ENCODE results near the gene SCGN.

Gene SCGN

GRCh38 chr6:25652007-25652515 lies at the start of gene SCGN:
SCGN (plus strand) TSS chr6:25652215; CDS start chr6:25652404, 189 bp downstream.
- DNase-seq: peak; percentile 68

DNA sequence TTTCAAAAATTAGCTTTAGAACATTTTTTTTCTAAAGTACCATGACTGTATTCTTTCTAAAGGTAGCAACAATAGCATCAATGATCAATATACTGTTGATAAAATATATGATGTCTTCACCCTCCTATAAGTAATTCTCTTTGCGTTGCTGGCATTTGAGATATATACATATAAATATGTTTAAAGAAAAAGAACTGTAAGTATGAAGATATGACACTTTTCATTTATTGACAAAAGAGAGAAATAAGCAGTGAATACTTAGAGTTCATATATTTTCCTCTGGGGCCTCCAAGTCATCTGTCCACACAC lies 49.4 kb upstream of the SCGN start:
- no peak for DNase-seq

- no peak for DNase-seq
Measured at GRCh38 chr6:25603251-25603650, 48.8 kb upstream of the SCGN start.

DNA sequence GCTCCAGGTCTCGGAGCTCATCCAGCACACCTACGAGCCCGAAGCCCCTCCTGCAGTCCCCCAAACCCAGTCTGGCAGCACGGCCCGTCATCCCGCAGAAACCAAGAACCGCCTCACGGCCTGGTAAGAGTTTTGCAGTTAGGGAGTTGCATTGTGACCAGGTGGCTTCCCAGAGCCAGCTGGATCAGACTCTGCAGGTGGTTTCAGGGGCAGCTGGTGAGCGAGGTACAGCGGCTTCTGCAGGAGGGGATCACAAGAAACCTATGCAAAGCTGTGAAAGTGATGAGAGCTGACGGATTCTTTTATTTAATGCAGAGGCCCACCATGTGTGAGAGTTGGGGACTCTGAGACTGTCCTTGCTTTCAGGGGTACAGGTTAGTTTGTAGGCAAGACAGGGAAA lies 45.9 kb upstream of the SCGN start:
- no peak for DNase-seq

DNA sequence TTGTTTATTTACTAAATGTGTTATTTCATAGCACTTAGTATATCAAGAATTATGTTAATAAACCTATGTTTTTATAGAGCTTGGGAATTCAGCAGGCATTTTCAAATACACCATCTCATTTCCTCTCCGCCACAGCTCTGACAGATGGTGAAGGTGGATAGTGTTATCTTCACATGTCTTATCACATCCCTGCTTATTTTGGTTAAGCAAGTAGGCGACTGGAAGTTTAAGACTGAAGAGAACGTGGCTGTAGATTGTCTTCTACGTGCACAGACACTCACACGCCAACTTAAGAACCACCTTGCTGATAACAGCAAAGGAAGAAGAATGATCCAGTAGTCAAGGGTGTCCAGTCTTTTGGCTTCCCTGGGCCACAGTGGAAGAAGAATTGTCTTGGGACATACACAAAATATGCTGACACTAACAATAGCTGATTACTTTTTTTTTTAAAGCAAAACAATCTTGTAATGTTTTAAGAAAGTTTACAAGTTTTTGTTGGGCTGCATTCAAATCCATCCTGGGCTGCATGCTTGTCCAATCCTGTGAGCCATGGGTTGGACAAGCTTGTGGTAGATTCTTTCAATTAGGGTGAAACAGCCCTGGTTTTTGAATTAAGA lies 43.3 kb upstream of the SCGN start:
- no peak for DNase-seq

- DNase-seq: no peak
Measured at GRCh38 chr6:25612666-25613065, 39.3 kb upstream of the SCGN start.

GRCh38 chr6:25613415-25613814 lies 38.6 kb upstream of the SCGN start:
- no peak for DNase-seq

DNA sequence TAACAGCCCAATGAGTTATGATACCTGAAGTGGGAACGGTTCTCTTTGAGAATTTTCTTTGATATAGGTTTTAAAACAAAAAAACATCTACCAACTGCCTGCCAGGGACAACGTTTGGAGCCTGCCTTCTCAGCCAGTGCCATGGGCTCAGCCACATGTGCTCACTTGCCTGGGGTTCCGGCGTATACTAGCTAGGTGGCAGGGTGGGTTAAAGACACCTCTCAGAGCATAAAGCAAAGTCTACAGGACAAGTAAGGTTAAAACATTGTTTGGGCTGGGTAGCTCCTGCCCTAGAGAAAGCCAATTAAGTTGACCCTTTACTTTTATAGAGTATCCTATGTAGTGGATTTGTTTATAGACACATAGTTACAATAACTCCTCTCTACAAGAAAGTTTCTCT lies 38.0 kb upstream of the SCGN start:
- no peak for DNase-seq

DNA sequence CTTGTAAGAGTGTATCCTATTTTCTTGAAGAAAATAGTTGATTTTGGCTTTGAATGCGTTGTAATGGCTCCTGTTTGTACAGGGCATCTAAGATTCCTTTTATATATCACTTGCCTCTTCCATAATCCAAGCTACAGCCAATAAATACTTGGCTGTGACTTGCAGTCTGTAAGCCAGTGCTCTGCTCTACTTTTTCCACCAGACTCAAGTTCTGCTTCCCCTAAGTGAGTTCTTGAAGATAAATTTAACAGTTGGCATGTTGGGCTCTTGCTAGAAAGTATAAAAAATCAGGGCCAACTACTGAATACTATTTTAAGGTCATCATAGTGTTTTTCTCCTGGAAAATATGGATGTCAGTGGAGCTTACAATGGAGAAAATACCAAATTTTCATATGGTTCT lies 36.5 kb upstream of the SCGN start:
- DNase-seq: no peak

GRCh38 chr6:25617997-25618396 lies 34.0 kb upstream of the SCGN start:
- no peak for DNase-seq

- DNase-seq: no peak
Measured at GRCh38 chr6:25619217-25619616, 32.8 kb upstream of the SCGN start.

- DNase-seq: no peak
Measured at GRCh38 chr6:25620391-25620790, 31.6 kb upstream of the SCGN start.

DNA sequence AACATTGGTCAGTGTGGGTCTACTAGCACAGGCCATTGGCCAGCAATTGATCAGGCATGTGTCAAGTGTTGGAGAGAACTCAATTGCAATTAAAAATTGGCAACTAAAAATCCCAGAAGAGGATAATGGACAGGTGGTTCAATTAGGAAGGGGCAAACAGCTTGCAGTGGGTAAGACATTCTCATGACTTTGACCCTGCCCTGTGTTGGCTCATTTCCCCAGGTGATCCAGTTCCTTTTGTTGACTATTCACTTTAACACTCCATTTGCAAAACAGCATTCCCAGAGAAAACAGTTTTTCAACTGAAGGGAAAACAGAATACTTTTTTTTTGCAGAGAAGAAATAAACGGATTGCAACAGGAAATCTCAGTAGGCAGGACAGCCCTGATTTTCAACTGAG lies 28.9 kb upstream of the SCGN start:
- DNase-seq: no peak

DNA sequence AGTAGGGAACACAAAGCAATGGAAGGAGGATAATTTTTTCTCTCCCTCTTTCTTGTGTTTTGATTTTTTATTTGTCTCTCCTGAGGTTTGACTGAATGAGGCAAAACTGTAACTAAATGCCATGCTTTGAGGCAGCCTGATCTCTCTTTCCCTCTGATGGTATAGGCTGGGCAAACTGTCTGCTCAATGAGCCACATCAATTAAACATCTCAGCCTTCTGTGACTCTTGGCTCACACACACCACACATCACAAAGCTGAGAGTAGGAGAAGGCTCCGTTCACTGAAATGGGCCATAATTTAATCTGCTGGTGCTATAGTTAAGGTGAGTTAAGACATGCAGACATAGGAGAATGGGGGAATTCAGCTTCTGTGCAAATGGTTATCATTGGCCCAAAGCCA lies 28.1 kb upstream of the SCGN start:
- DNase-seq: no peak

GRCh38 chr6:25627001-25627400 lies 25.0 kb upstream of the SCGN start:
- no peak for DNase-seq

DNA sequence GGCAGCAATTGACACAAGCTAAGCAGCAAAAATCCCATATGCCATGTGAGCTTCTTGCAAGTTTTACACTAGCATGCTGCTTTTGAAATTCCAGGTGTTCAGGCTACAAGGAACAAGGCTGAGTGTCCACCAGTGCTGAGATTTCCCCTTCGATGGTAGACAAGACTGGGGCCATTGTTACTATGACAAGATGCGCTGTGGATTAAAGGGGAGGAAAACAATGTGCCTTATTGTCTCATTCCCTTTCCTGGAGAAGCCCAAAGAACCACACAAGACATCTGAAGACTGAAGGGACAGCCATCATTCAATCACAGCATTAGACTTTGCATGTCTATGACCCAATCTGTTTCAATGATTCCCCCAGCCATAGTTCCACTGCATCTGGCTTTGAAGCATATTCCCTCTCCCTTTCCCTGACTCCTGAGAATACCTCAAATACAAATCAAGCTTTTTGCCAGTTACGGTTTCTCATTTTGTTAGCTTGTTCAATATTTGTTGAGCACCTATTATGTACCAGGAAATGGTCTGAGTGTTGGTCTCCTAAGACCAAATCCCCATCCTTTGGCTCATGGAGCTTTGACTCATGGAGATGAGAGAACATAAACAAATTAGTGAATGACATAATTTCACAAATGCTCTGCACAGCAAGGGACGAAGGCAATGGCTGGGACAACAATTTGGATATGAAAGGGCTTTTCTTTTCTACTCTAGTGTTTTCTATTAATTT lies 23.4 kb upstream of the SCGN start:
- no peak for DNase-seq

GRCh38 chr6:25629198-25629576 lies 22.8 kb upstream of the SCGN start:
- DNase-seq: no peak

GRCh38 chr6:25630508-25631278 lies 21.3 kb upstream of the SCGN start:
- no peak for DNase-seq

- no peak for DNase-seq
Measured at GRCh38 chr6:25635886-25636317, 16.1 kb upstream of the SCGN start.

DNA sequence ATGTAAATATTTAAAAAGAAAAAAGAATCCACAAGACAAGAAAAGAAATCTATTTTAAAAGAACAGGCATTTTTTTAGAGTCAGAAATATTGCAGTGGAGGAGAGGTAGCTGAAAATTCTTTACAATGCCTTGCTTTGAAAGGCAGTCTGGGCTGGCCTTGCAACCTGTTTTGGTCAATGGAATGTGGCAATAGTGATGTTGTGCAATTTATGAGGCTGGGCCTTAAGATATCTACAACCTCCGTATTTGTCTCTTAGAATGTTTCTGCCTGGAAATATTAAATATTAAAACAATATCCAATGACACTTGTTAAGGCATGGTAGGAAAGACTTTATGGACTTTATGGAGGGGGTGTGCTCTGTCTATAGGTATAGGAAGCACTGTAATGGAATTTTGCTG lies 14.8 kb upstream of the SCGN start:
- DNase-seq: no peak

- DNase-seq: no peak
Measured at GRCh38 chr6:25637960-25638434, 14.0 kb upstream of the SCGN start.

GRCh38 chr6:25639653-25640052 lies 12.4 kb upstream of the SCGN start:
- no peak for DNase-seq

GRCh38 chr6:25640446-25640845 lies 11.6 kb upstream of the SCGN start:
- DNase-seq: no peak

DNA sequence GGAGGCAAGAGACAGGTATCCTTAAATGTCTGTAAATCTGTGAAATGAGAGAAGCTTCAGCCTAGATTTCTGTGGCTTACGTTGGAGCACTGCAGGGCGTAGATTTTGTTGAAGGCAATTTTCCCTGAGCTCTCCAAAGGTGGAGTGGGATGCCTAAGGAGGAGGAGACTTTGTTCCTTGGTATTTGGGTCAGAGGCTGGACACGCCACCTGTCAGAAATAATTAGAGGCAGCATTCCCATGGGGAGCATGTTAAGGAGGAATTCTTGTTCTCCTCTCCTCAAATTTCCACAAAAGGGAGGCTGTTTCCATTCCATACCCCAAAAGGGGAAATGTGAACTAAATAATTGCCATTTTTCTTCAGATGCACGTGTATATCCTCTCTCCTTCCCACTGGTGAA lies 11.1 kb upstream of the SCGN start:
- DNase-seq: no peak

Data from activated effector memory CD4-positive, alpha-beta T cell treated with anti-CD3 and anti-CD28 coated beads, Interleukin-2, amount 50 U/mL, for 16 hours (primary cell).